KOPT-K1 (cell line): ENCODE data around the gene CD33.

ENCODE experiments used
- H3K27ac ChIP-seq: fragments of 200-600 bp; sonication (generic); 2 replicates; pipeline ENCODE4 v1.5.1; 2016; ENCODE audit warnings: antibody characterized with exemption, mild to moderate bottlenecking, low read depth, low read length; ENCODE audit not compliant: poor library complexity, severe bottlenecking
- H3K36me3 ChIP-seq: fragments of 200-600 bp; sonication (generic); 2 replicates; pipeline ENCODE4 v1.5.1; 2017; ENCODE audit warnings: antibody characterized with exemption, mild to moderate bottlenecking, low read length, moderate library complexity; ENCODE audit not compliant: insufficient read depth
- H3K9me3 ChIP-seq: fragments of 200-600 bp; sonication (generic); 2 replicates; pipeline ENCODE4 v1.5.1; 2017; ENCODE audit warnings: antibody characterized with exemption, low read length, mild to moderate bottlenecking; ENCODE audit not compliant: insufficient read depth, poor library complexity, severe bottlenecking

Gene CD33

DNA sequence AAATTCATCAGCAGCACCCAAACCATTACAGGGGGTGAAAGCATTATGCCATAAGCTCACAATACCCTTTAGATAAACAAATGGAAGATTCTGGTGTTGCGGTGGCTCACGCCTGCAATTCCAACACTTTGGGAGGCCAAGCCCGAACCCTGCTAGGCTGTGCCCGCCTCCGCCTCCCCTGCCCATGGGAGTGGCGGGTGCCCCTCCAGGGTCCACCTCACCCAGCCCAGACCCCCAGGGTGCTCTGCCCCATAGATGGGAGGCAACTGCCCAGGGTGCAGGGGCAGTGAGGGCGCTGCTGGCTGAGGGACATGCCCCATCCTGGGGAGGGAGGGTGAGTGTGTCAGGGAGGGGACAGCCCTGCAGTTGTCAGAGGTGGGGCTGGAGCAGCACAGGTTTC, 16.0 kb downstream of the CD33 start:
- no peak overlapping the region for H3K27ac ChIP-seq
- H3K36me3 ChIP-seq = no peaks in the 10 kb centered on the region
- peaks cover 7% of the 10 kb centered on the region for H3K9me3 ChIP-seq

DNA sequence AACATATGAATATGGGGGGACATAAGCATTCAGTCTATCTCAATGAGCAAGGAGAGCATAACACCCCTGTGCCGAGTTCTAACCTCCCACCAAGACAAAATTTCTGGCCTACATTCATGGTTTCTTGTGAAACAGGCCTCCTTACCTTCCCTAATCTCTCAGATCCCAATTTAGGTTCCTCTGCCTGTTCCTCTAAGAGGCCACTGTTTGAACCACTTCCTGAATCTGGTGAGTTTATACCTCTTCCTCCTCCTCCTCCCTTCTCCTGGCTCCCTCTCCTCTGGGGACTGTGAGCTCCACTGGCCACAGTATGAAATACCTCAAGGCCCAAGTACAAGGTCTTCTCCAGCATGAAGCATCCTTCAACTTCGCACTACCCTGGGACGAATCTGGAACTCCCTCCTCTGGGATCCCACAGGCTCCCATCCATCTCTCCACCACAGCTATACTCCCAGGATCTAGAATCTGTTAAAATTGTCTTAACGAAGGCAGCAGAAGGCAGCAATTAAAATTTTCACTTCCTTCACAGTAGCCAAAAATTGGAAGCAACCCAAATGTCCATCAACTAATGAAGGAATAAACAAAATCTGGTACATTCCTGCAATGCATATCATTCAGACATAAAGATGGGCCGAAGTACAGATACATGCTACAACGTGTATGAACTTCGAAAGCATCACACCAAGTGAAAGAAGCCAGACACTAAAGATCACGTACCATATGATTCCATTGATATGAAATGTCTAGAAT, 18.2 kb downstream of the CD33 start:
- Histone ChIP-seq H3K36me3 (no peaks in the 10 kb centered on the region), H3K9me3 (peaks cover 7% of the 10 kb centered on the region), H3K27ac (no peak overlapping the region)

DNA sequence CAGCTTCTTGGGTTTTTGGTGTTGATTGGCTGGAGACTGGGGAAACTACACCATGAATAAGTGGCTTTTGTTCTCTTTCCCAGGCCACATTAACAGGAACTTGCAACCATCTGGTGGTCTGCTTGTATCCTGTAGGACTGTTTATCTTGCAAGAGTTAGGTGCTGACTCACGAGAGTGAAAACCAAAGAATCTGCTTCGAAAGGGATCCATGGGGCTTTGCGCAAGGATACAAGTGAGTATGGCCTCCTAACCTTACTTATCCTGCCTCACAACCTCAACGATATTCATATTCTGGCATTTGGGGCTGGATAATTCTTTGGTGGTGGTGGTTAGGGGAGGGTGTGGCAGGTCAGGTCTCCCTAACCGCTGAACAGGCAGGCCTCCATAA, 21.3 kb downstream of the CD33 start:
- Histone ChIP-seq H3K36me3 (no peaks in the 10 kb centered on the region), H3K9me3 (peaks cover 7% of the 10 kb centered on the region), H3K27ac (no peak overlapping the region)

DNA sequence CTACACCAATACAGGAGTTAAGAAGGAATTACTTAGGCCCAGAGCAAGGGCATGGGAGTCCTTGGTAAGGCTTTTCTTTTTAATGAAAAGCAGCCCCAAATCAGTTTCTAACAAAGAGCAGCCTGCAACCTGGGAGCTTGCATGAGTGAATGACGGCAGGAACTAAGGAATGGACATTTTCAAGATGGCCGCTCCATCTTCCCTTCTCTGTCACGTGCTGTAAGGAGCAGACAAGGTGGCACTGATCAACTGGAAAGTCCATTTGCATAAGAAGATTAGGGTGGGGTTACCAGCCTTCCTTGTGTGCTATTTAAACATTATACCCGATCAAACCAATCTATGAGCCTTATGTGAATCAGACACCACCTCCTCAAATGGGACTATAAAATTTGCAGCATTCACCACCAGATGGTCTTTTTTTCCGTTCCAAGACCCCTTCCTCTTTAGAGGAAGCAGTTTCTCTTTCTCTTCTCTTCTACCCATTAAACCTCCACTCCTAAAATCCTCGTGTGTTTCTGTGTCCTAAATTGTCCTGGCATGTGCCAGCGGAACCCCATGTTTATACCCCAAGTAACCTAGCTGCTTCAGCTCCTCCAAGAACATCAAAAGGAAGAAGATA, 23.2 kb downstream of the CD33 start:
- H3K27ac ChIP-seq = no peak overlapping the region
- peaks cover 5% of the 10 kb centered on the region for H3K9me3 ChIP-seq
- H3K36me3 ChIP-seq = no peaks in the 10 kb centered on the region

DNA sequence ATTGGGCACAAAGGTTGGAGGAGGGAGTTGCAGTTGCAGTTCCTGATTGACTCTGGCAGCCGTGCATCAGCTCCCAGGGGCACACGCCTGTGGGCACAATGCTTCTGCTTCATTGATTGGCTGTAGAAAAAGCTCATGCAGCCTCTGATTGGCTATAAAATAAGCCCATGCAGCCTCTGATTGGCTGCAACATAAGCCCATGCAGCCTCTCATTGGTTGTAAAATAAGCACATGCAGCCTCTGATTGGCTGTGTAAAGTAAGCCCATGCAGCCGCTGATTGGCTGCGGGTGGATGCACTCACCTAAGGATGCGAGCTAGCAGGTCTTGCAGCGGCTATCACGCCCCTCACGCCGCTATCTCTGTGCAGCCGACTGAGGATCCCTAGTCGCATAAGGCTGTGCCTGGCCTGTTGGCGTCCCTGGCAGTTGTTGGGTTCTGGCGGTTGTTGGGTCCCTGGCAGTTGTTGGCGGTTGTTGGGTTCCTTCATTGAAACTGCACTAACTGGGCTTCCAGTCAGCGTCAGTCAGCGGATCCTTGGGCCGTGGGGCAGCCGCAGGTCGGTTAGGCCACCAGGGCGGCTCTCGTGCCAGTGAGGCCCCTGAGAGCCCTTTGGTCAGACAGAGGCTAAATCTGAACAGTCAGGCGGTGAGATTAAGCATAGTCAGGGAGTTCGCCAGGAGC, 26.0 kb downstream of the CD33 start, which contains the start of gene SIGLECL1:
SIGLECL1 (plus strand) TSS at position 295 of the 682 bp plus-strand sequence. CDS start 12,993 bp downstream, outside the sequence.
- H3K9me3 ChIP-seq = no peaks in the 10 kb centered on the region
- no peak within 1 kb of the TSS for H3K27ac ChIP-seq
- H3K36me3 ChIP-seq = no peaks in the 10 kb centered on the region

DNA sequence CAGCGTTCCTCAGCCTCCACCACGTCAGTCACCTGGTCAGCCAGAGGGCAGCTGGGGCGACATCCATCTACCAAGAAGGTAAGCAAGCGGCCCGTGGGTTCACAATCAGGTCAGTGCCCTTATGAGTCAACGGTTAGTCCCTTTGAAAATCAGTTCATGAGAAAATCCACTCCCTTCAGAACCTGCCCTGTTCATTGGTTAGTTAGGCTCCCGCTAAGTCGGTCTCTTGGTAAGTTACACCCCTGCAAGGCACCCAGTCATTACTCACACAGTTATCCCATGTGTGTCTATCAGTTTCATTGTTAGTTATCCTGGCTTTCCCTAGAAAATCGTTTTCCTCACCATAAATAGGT, 26.6 kb downstream of the CD33 start:
- H3K27ac ChIP-seq = no peak overlapping the region
- no peaks in the 10 kb centered on the region for H3K9me3 ChIP-seq
- H3K36me3 ChIP-seq = no peaks in the 10 kb centered on the region

DNA sequence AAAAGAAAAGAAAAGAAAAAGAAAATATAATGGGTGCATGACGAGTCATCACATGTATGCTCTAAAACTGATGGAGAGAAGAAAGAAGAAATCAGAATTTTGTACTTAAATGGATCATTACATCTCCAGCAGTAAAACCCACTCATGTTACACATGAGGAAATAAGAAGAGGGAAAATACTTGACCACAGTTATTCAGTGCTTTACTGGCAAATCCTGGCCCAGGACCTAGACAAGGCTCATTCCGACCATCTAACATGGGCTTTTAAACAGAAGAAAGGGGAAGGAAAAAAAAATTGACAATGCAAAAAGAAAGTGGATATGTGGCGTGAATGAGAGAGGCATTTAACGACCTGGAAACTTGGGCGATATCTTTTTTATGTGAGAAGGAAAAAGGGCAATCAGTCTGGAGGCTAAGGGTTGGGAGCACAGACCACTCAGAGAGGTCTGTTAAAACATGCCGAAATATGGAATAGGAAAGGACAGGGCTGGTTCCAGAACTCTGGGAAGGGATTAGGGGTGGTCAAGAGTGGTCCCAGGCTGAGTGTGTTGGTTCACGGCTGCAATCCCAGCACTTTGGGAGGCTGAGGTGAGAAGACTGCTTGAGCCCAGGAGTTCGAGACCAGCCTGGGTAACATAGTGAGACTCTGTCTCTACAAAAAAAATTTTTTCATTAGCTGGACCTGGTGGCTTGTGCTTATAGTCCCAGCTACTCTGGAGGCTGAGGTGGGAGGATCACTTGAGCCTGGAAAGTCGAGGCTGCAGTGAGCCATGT, 27.6 kb downstream of the CD33 start:
- H3K36me3 ChIP-seq = no peaks in the 10 kb centered on the region
- H3K9me3 ChIP-seq = no peaks in the 10 kb centered on the region
- no peak overlapping the region for H3K27ac ChIP-seq

DNA sequence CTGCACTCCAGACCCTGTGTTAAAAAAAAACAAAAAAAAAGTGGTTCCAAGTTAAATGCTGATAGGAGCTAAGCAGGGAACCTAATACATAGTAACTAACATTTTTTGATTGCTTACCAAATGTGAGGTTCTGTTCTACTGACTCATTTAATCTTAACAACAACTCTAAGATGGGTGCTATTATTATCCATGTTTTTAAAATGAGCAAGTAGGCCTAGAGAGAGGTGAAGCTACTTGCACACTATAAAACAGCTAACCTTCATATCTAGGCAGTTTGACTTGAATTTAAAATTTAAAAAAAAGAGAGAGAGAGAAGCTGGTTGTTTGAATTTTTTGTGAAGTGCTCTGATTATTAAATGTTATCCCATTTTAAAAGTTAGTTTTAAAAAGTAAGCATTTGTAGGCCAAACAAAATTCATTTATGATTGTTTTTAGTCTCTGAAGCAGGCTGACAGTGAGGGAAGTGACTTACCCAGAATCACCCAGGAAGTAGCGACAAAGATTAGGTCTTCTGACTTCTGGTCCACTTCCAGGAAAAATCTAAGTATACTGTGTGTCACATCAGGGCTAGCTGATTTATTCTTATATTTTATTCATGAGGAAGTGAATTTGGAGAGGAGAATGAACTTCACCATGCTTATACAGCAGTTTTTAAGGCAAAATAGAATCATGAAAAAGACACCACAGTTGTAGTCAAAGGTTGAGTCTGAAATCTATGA, 28.4 kb downstream of the CD33 start:
- H3K36me3 ChIP-seq = no peaks in the 10 kb centered on the region
- H3K27ac ChIP-seq = no peak overlapping the region
- H3K9me3 ChIP-seq = no peaks in the 10 kb centered on the region

DNA sequence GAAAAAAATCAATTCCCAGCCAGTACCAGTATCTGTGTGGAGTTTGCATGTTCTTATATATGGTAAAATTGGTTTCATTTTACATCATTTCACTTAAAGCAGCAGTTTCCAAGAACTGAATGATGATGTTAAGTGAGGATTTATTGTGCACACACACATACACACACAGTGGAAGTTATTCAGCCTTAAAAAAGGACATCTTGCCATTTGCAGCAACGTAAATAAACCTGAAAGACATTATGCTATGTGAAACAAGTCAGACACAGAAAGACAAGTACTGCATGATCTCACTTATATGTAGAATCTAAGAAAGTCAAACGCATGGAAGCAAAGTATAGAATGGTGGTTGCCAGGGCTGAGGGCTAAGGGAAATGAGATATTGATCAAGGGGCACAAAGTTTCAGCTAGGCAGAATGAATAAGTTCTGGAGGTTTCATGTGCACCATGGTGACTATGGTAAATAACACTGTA, 31.3 kb downstream of the CD33 start:
- Histone ChIP-seq H3K9me3 (no peaks in the 10 kb centered on the region), H3K27ac (no peak overlapping the region), H3K36me3 (no peaks in the 10 kb centered on the region)

DNA sequence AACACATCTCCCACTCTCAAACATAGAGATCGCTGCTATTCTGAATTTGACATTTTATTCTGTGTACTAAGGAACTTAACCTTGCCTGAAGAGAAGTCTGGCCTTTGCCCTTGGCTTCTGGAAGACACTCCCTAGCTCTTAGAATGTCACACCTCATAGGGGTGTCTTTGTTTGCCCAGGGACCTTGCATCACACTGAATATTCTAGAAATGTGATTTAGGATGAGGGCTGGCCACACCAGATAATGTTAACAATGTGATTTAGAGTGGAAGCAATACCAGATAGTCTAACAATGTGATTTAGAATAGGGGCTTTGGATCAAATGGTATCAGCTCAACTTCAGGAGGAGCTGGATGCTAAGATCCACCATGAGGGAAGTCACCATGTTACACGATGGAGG, 32.6 kb downstream of the CD33 start:
- H3K27ac ChIP-seq = no peak overlapping the region
- no peaks in the 10 kb centered on the region for H3K9me3 ChIP-seq
- no peaks in the 10 kb centered on the region for H3K36me3 ChIP-seq

DNA sequence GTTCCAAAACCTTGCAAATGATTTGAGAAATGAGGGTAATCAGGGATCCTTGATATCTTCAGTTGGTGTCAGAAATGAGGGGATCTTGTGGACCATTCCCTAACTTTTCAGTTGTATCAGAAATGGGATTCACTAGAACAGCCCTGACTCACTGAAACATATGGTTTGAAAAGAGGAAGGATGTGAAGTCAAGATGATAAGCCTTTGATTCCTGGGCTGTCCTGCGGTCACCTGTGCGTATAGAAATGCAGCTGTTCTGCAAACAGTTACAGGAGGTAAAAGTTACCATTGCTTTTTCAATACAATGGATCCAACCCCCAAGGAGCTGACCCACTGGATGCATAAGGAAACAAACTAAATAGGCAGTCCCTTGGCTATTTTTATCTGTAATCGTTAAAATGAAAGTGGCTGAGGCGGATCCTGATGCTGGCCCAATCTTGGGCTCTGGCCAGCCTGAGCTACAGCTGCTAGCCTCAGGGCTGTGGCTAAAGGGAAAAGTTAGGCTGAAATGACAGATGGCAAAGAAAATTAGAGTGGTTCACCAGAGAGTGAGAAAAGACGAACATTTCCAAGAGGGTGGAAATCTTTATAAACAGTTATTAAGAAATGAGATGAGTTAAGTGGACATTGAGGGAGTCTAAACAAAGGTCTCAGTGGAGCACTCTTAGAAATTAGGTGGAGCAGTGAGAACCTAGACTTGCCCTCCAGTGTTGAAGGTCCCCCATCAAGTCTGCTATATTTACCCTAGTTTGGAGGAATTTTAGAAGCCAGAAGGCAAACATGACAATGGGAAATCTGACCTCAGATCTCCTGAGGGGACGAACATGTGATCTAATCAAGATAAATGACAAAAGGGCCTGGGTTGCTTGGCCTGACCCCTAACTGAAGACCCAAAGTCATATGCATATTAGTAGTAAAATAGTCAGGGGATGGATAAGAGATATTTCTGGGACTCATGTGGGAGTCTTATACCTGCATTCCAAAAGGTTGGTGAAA, 33.6 kb downstream of the CD33 start:
- no peak overlapping the region for H3K27ac ChIP-seq
- no peaks in the 10 kb centered on the region for H3K36me3 ChIP-seq
- no peaks in the 10 kb centered on the region for H3K9me3 ChIP-seq

DNA sequence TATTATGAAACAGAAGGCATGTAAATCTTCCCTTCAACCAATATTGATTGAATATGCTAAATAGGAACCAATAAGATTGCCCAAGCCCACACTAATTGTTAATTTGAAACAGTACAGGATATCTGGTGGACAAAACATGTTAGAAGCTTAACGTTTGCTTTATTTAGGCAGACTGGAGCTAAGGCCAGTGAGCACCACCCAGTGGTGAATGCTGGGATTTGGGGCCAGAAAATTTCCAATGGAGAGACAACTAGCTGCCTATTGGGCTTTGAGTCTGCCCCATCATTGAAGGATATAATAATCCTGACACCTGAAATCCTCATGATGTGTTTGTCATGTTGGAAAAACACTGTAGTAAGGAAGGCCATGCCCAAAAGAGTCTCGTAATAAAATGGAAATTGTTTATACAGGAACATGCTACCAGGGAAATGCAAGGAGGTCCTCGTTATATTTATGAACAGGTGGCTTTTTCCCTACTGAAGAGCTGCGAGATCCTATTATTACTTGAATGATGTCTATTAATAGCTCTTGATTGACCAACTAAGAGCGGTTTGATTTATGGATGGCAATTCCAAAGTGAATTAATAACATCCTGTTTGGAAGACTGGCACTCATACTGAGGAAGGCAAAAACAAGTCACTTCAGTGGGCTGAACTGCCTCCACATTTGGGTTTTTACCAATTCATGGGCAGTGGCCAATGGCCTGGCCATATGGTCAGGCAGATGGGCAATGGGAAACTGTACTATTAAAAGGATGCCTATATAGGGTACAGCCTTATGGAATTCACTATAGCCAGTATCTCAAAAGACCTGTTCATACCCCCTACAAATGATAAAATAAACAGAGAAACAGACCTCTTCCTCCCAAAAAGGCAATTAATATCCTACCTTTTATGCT, 34.7 kb downstream of the CD33 start:
- Histone ChIP-seq H3K9me3 (no peaks in the 10 kb centered on the region), H3K27ac (no peak overlapping the region), H3K36me3 (no peaks in the 10 kb centered on the region)

DNA sequence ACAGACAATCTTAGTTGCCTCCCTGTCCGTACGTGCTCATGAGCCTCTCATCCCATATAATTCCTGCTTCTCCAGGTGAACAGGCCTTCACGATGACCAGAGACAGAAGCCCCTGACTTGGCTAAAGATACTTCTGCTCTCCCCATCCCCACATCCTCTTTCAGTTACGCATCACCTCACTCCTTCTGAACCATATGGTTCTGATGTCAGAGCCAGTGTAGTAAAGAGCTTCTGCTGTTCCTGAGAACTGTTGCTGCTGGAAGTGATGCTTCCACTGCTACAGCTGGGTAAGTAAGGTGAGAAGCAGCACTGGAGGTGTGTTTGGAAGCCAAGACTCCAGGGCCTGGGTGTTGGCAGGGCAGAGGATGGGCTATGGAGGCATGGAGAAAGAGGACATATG, 38.9 kb downstream of the CD33 start:
- Histone ChIP-seq H3K9me3 (no peaks in the 10 kb centered on the region), H3K27ac (no peak overlapping the region), H3K36me3 (no peaks in the 10 kb centered on the region)
